Astrocyte of the cerebellum (primary cell): Measurements from ENCODE around the gene CCNL2.
A peak's percentile ranks its signal among the peaks of the same experiment; 100 is the strongest.

Experiments
- DNase-seq: peaks from one replicate; pipeline ENCODE4 v3.0.0-alpha.2; 2011; ENCODE audit warnings: low read depth
- H3K4me3 ChIP-seq: 2 replicates; pipeline ENCODE4 v1.5.1; 2011; ENCODE audit warnings: mild to moderate bottlenecking, low read depth, low read length, moderate library complexity
- CTCF ChIP-seq: IDR thresholded peaks from 2 replicates; pipeline ENCODE4 v1.5.1; 2012; ENCODE audit warnings: low read length, low read depth, moderate library complexity, mild to moderate bottlenecking; ENCODE audit errors: missing control alignments
- in situ Hi-C: cut with HindIII; loops from 2 replicates; pipeline ENCODE4 v1.10.0; 2017; ENCODE audit warnings: low sequenced_read_pairs

The CCNL2 gene

GRCh38 chr1:1361233-1361981, 37.7 kb downstream of the CCNL2 start:
- H3K4me3 ChIP-seq = no peak overlapping the region
- in situ Hi-C loops = no loop called here
- DNase-seq = no peak
- TF ChIP-seq CTCF = no peak

- DNase-seq = peak; percentile 81
- H3K4me3 ChIP-seq = no peak overlapping the region
- in situ Hi-C loops = no loop called here
- TF ChIP-seq CTCF = no peak
These were observed 38.5 kb downstream of the CCNL2 start for GRCh38 chr1:1360506-1361169.

- H3K4me3 ChIP-seq = peak overlapping the region; percentile 15
- in situ Hi-C loops = no loop called here
- no peak for TF ChIP-seq CTCF
- DNase-seq = peak; percentile 61
These were observed 39.3 kb downstream of the CCNL2 start for GRCh38 chr1:1359664-1360468.

GRCh38 chr1:1359308-1359663, 39.8 kb downstream of the CCNL2 start:
- peak; percentile 80 for DNase-seq
- in situ Hi-C loops = no loop called here
- peak overlapping the region; percentile 87 for H3K4me3 ChIP-seq
- no peak for TF ChIP-seq CTCF

GRCh38 chr1:1358433-1359271, 40.5 kb downstream of the CCNL2 start, which contains the start of gene MXRA8:
MXRA8 (minus strand) TSS chr1:1358555; CDS start chr1:1358504, 51 bp downstream.
- peak within 1 kb of the TSS; percentile 87 for H3K4me3 ChIP-seq
- DNase-seq = no peak
- no peak for TF ChIP-seq CTCF
- in situ Hi-C loops = no loop called here
